ENCODE data around the gene CCDC27. TPM values are rescaled to one million over a fixed set of nuclear protein-coding genes. Genes with fewer than 3 reads are reported as not detected.

The CCDC27 gene
- total RNA-seq, 6 experiments from 2014 or later, result not detected

GRCh38 chr1:3787745-3788605 is 35.7 kb downstream of the CCDC27 start:
- Histone ChIP-seq H3K4me3 (no peak overlapping the region), H3K36me3 (peaks cover 0 to 35% (median 13%) of the 10 kb centered on the region in 4 donors), H3K9me3 (no peaks in the 10 kb centered on the region), H3K4me1 (peaks cover 0 to 15% (median 0%) of the 10 kb centered on the region in 4 donors), H3K27ac (no peak overlapping the region), H3K27me3 (no peaks in the 10 kb centered on the region)
- ATAC-seq, result no peak
- intact Hi-C loops (cut with DNase I), result no loop called here
- no peak for DNase-seq
- 71% methylated on average over 12 of the region's 26 CpGs for WGBS (ENCODE audit: insufficient coverage, low coverage, low lambda C conversion rate, missing lambda C conversion rate)
- no peak for TF ChIP-seq CTCF (IDR thresholded peaks at IDR 0.05)
- no peak for TF ChIP-seq POLR2A (IDR thresholded peaks at IDR 0.05)

GRCh38 chr1:3788756-3789420 is 36.6 kb downstream of the CCDC27 start:
- Histone ChIP-seq H3K4me3 (no peak overlapping the region), H3K9me3 (no peaks in the 10 kb centered on the region), H3K27ac (no peak overlapping the region), H3K4me1 (peaks cover 0 to 22% (median 1%) of the 10 kb centered on the region in 4 donors), H3K27me3 (no peaks in the 10 kb centered on the region), H3K36me3 (peaks cover 0 to 26% (median 9%) of the 10 kb centered on the region in 4 donors)
- no peak for DNase-seq
- WGBS (ENCODE audit: insufficient coverage, low coverage, low lambda C conversion rate, missing lambda C conversion rate), result 94% methylated on average over 3 of the region's 16 CpGs
- intact Hi-C loops (cut with DNase I), result no loop called here
- ATAC-seq, result no peak
- TF ChIP-seq POLR2A (IDR thresholded peaks at IDR 0.05) (no peak), CTCF (IDR thresholded peaks at IDR 0.05) (no peak)

GRCh38 chr1:3789421-3790300 is 37.4 kb downstream of the CCDC27 start:
- DNase-seq, result peak in 1 of 3 donors; percentile 33
- H3K4me3 ChIP-seq, result no peak overlapping the region
- H3K9me3 ChIP-seq, result no peaks in the 10 kb centered on the region
- H3K27me3 ChIP-seq, result no peaks in the 10 kb centered on the region
- H3K4me1 ChIP-seq, result peaks cover 0 to 29% (median 5%) of the 10 kb centered on the region in 4 donors
- WGBS (ENCODE audit: insufficient coverage, low coverage, low lambda C conversion rate, missing lambda C conversion rate), result 100% methylated on average over 2 of the region's 34 CpGs
- no peak for ATAC-seq
- no peak overlapping the region for H3K27ac ChIP-seq
- TF ChIP-seq CTCF (IDR thresholded peaks at IDR 0.05), result no peak
- no peak for TF ChIP-seq POLR2A (IDR thresholded peaks at IDR 0.05)
- intact Hi-C loops (cut with DNase I), result no loop called here
- peaks cover 0 to 18% (median 9%) of the 10 kb centered on the region in 4 donors for H3K36me3 ChIP-seq

GRCh38 chr1:3790500-3790923 is 38.3 kb downstream of the CCDC27 start:
- intact Hi-C loops (cut with DNase I), result no loop called here
- DNase-seq (peak in 1 of 3 donors; percentile 48), ATAC-seq (no peak)
- H3K4me1 ChIP-seq, result peaks cover 0 to 30% (median 8%) of the 10 kb centered on the region in 4 donors
- H3K27me3 ChIP-seq, result no peaks in the 10 kb centered on the region
- H3K36me3 ChIP-seq, result peaks cover 0 to 15% (median 7%) of the 10 kb centered on the region in 4 donors
- no peaks in the 10 kb centered on the region for H3K9me3 ChIP-seq
- TF ChIP-seq POLR2A (IDR thresholded peaks at IDR 0.05) (no peak), CTCF (IDR thresholded peaks at IDR 0.05) (no peak)
- H3K4me3 ChIP-seq, result no peak overlapping the region
- WGBS (ENCODE audit: insufficient coverage, low coverage, low lambda C conversion rate, missing lambda C conversion rate), result no CpG with 5 or more reads among the region's 12 CpGs
- no peak overlapping the region for H3K27ac ChIP-seq

Measured in right lobe of liver (tissue), 6 donors.